ENCODE data around the gene BOLL.

DNA sequence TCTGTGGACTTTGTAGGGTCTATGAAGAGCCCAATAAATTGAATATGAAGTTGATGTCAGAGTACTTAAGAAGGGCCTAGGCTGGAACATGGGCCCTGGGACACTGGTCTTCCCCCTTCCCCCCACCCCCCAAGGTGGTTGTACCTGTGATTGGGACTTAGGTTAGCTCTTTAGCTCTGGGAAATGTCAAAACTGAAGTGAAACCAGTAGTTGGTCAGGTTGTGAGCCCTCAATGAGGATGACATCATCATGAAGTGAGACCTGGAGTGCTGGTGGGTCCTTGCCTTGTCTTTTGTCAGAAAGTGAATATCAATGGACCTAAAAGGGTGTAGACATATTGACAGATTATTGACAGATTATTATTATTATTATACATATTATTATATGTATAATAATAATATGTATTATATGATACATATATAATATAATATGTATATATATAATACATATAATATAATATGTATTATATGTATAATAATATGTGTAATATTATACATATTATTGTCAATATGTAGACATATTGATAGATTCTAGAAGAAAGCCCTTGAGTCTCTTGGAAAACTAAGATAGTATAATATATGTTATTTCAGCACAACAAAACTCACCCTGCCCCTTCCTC is 74.6 kb downstream of the BOLL start:
- TF ChIP-seq, protein P1, sequence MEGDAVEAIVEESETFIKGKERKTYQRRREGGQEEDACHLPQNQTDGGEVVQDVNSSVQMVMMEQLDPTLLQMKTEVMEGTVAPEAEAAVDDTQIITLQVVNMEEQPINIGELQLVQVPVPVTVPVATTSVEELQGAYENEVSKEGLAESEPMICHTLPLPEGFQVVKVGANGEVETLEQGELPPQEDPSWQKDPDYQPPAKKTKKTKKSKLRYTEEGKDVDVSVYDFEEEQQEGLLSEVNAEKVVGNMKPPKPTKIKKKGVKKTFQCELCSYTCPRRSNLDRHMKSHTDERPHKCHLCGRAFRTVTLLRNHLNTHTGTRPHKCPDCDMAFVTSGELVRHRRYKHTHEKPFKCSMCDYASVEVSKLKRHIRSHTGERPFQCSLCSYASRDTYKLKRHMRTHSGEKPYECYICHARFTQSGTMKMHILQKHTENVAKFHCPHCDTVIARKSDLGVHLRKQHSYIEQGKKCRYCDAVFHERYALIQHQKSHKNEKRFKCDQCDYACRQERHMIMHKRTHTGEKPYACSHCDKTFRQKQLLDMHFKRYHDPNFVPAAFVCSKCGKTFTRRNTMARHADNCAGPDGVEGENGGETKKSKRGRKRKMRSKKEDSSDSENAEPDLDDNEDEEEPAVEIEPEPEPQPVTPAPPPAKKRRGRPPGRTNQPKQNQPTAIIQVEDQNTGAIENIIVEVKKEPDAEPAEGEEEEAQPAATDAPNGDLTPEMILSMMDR (IDR thresholded peaks at IDR 0.05): no peak
- no peak for TF ChIP-seq EZH2 (IDR thresholded peaks at IDR 0.05; ENCODE audit: borderline replicate concordance, insufficient read depth, low read depth, low read length, poor library complexity, severe bottlenecking)

Measured in B cell (primary cell).